SK-N-SH (cell line): Measurements from ENCODE around the gene DSCAML1.

Experiments used
- CTCF ChIP-seq: fragments of 200-600 bp; sonication (generic); IDR thresholded peaks from 2 replicates; pipeline ENCODE4 v1.6.1; 2017; ENCODE audit warnings: antibody characterized with exemption, mild to moderate bottlenecking, moderate library complexity
- EP300 ChIP-seq, 2 experiments: IDR thresholded peaks; 2 replicates each; pipeline versions ENCODE4 v1.4.0 to v1.6.1; 2012; ENCODE audit warnings: borderline replicate concordance in 1 of 2, low read depth in 1 of 2, low read length in 1 of 2
- EZH2phosphoT487 ChIP-seq: fragments of 200-600 bp; sonication (generic); IDR thresholded peaks from 2 replicates; pipeline ENCODE4 v1.6.1; 2017; ENCODE audit warnings: low read depth, mixed run types, mild to moderate bottlenecking, antibody characterized with exemption, moderate library complexity, borderline replicate concordance
- FOSL2 ChIP-seq: IDR thresholded peaks from 2 replicates; pipeline ENCODE4 v1.4.0; 2012; ENCODE audit warnings: low read depth, mild to moderate bottlenecking, moderate library complexity, borderline replicate concordance
- FOXJ3 ChIP-seq: sonication (generic); formaldehyde crosslinking; IDR thresholded peaks from 2 replicates; pipeline ENCODE4 v1.5.1; 2020; ENCODE audit warnings: mild to moderate bottlenecking, missing genetic modification reagents
- GABPA ChIP-seq: IDR thresholded peaks from 2 replicates; pipeline ENCODE4 v1.4.0; 2012; ENCODE audit warnings: low read depth, mild to moderate bottlenecking
- NFIC ChIP-seq: IDR thresholded peaks from 2 replicates; pipeline ENCODE4 v1.4.0; 2012; ENCODE audit warnings: borderline replicate concordance
- NRF1 ChIP-seq: IDR thresholded peaks from 2 replicates; pipeline ENCODE4 v1.6.1; 2012; ENCODE audit warnings: low read depth, mild to moderate bottlenecking, low read length
- POLR2AphosphoS5 ChIP-seq: IDR thresholded peaks from 2 replicates; pipeline ENCODE4 v1.6.1; 2012; ENCODE audit warnings: low read depth, low read length
- REST ChIP-seq: IDR thresholded peaks from 2 replicates; pipeline ENCODE4 v1.6.1; 2012; ENCODE audit warnings: mild to moderate bottlenecking, low read depth, low read length, moderate library complexity
- RFX5 ChIP-seq: IDR thresholded peaks from 2 replicates; pipeline ENCODE4 v1.6.1; 2012; ENCODE audit warnings: mild to moderate bottlenecking, improper control_type of control experiment, low read length
- RXRA ChIP-seq: IDR thresholded peaks from 2 replicates; pipeline ENCODE4 v1.4.0; 2012; ENCODE audit warnings: low read depth, mild to moderate bottlenecking, borderline replicate concordance
- TAF1 ChIP-seq: IDR thresholded peaks from 2 replicates; pipeline ENCODE4 v1.6.1; 2012; ENCODE audit warnings: low read depth, mild to moderate bottlenecking, low read length, moderate library complexity, borderline replicate concordance
- USF2 ChIP-seq: fragments of 150-350 bp; IDR thresholded peaks from 2 replicates; pipeline ENCODE4 v1.6.1; 2017; ENCODE audit warnings: antibody characterized with exemption, low read length, low read depth, borderline replicate concordance

GRCh38 chr11:117830674-117831351, 33.8 kb upstream of the DSCAML1 start:
- TF ChIP-seq CTCF (no peak), TAF1 (no peak), FOXJ3 (CRISPR knock-in tag) (no peak), POLR2AphosphoS5 (no peak), EP300 (IDR thresholded peaks at IDR 0.05; ENCODE audit: borderline replicate concordance in 1 of 2, low read depth in 1 of 2, low read length in 1 of 2) (no peak), RXRA (no peak), NRF1 (no peak), RFX5 (no peak), GABPA (no peak), REST (no peak), USF2 (no peak), NFIC (no peak), EZH2phosphoT487 (no peak), FOSL2 (no peak)
